Testis (tissue), 2 donors: ENCODE results near the gene PDLIM7.

ENCODE experiments used
- POLR2A ChIP-seq: fragments of 450-650 bp; IDR thresholded peaks from one replicate; pipeline ENCODE4 v1.6.1; 2017; ENCODE audit warnings: antibody characterized with exemption, mild to moderate bottlenecking, moderate library complexity
- TF ChIP-seq, protein P1 (sequence below), 3 experiments: fragments of 450-650 bp in 2 of 3; fragments of 200-600 bp in 1 of 3; sonication (generic) in 1 of 3; IDR thresholded peaks; one replicate each; pipeline ENCODE4 v1.5.1; 2016 to 2019; ENCODE audit warnings: antibody characterized with exemption in 3 of 3, mild to moderate bottlenecking in 2 of 3, moderate library complexity in 1 of 3

DNA sequence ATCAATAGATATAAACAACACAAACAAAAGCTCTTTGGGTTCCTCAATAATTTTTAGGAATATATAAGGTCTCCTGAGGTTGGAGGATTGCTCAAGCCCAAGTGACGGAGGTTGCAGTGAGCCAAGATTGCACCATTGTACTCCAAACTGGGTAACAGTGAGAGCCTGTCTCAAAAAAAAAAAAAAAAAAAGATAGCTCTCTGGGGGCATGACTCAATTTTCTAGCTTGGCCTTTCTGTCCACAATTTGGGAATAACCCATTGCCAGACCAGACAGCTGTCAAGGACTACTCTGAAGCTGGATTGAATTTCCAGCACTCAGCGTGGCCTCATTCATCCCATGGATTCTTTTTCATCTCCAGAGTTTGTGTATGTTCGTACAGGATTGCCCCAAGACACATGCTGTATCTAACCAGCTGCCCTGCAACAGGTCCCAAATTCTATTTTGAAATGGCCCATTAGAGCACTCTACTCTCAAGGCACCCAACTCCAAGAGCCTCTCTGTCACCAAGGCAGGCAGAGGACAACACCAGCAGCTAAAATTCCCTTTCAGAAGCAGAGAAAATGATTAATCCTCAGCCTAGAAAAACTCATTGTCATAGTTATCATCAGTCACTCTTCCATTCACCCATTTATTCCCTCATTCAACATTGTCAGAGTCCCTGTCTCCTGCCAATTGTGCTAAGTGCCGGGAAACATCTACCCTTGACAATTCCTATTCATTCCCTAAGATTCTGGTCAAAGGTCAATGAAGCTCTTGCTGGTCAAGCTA, 48.3 kb upstream of the PDLIM7 start:
- TF ChIP-seq, protein P1, sequence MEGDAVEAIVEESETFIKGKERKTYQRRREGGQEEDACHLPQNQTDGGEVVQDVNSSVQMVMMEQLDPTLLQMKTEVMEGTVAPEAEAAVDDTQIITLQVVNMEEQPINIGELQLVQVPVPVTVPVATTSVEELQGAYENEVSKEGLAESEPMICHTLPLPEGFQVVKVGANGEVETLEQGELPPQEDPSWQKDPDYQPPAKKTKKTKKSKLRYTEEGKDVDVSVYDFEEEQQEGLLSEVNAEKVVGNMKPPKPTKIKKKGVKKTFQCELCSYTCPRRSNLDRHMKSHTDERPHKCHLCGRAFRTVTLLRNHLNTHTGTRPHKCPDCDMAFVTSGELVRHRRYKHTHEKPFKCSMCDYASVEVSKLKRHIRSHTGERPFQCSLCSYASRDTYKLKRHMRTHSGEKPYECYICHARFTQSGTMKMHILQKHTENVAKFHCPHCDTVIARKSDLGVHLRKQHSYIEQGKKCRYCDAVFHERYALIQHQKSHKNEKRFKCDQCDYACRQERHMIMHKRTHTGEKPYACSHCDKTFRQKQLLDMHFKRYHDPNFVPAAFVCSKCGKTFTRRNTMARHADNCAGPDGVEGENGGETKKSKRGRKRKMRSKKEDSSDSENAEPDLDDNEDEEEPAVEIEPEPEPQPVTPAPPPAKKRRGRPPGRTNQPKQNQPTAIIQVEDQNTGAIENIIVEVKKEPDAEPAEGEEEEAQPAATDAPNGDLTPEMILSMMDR (IDR thresholded peaks at IDR 0.05) = no peak
- no peak for TF ChIP-seq POLR2A
